Chondrocyte (in vitro differentiated cells): ENCODE results near the gene DCPS. TPM values are rescaled to one million over a fixed set of nuclear protein-coding genes. Genes with fewer than 3 reads are reported as not detected.

Source experiments
- DNase-seq: peaks from one replicate; pipeline ENCODE4 v3.0.0; 2021; ENCODE audit warnings: mixed read lengths, low spot score
- H3K27ac Mint-ChIP-seq: one replicate; pipeline ENCODE4 v1.8.0; 2021; ENCODE audit warnings: mild to moderate bottlenecking, moderate library complexity, mixed read lengths; ENCODE audit not compliant: unreplicated experiment
- H3K27me3 Mint-ChIP-seq: 2 replicates; pipeline ENCODE4 v1.8.0; 2021; ENCODE audit warnings: low read depth, mixed read lengths
- H3K36me3 Mint-ChIP-seq: 2 replicates; pipeline ENCODE4 v1.8.0; 2021; ENCODE audit warnings: low read depth, mixed read lengths
- H3K4me1 Mint-ChIP-seq: 2 replicates; pipeline ENCODE4 v1.8.0; 2021; ENCODE audit warnings: low read depth, mild to moderate bottlenecking, mixed read lengths
- H3K4me3 Mint-ChIP-seq: one replicate; pipeline ENCODE4 v1.8.0; 2021; ENCODE audit warnings: mild to moderate bottlenecking, moderate library complexity, mixed read lengths; ENCODE audit not compliant: unreplicated experiment
- H3K9me3 Mint-ChIP-seq: 2 replicates; pipeline ENCODE4 v1.8.0; 2021; ENCODE audit warnings: low read depth, mixed read lengths
- total RNA-seq: library from RNA; stranded (reverse); gene quantifications from 3 replicates; pipeline ENCODE4 v1.2.1, GENCODE V29; 2021
- TF ChIP-seq, protein P1 (sequence below): fragments of 200-600 bp; sonication (generic); IDR thresholded peaks from 2 replicates; pipeline ENCODE4 v1.5.0; 2021; ENCODE audit warnings: antibody characterized with exemption, mild to moderate bottlenecking, moderate library complexity

DCPS gene
- total RNA-seq, 1 donor from 2014 or later: 12.4 TPM

DNA sequence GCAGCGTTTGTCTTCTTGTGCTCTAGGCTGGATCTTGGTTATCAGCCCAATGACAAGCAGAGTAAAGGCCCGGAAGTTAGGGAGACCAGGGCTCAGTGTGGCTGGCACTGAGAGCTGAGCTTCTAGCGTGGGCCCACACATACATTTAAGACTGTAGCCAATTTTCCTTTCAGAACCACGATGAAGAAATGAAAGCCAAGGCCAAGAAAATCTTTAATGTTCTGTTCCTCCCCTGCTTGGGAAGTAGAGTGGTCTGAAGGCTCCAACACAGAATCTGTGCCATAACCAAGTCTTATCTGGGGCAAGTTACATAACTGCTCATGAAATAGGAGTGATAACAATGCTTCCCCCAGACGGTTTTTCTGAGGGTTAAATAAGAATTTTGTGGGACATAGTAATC lies 47.0 kb downstream of the DCPS start:
- H3K27ac Mint-ChIP-seq: no peak overlapping the region
- TF ChIP-seq, protein P1, sequence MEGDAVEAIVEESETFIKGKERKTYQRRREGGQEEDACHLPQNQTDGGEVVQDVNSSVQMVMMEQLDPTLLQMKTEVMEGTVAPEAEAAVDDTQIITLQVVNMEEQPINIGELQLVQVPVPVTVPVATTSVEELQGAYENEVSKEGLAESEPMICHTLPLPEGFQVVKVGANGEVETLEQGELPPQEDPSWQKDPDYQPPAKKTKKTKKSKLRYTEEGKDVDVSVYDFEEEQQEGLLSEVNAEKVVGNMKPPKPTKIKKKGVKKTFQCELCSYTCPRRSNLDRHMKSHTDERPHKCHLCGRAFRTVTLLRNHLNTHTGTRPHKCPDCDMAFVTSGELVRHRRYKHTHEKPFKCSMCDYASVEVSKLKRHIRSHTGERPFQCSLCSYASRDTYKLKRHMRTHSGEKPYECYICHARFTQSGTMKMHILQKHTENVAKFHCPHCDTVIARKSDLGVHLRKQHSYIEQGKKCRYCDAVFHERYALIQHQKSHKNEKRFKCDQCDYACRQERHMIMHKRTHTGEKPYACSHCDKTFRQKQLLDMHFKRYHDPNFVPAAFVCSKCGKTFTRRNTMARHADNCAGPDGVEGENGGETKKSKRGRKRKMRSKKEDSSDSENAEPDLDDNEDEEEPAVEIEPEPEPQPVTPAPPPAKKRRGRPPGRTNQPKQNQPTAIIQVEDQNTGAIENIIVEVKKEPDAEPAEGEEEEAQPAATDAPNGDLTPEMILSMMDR: no peak
- H3K4me3 Mint-ChIP-seq: no peak overlapping the region
- no peaks in the 10 kb centered on the region for H3K27me3 Mint-ChIP-seq
- H3K9me3 Mint-ChIP-seq: no peaks in the 10 kb centered on the region
- H3K36me3 Mint-ChIP-seq: no peaks in the 10 kb centered on the region
- no peak for DNase-seq
- H3K4me1 Mint-ChIP-seq: peaks cover 69% of the 10 kb centered on the region

DNA sequence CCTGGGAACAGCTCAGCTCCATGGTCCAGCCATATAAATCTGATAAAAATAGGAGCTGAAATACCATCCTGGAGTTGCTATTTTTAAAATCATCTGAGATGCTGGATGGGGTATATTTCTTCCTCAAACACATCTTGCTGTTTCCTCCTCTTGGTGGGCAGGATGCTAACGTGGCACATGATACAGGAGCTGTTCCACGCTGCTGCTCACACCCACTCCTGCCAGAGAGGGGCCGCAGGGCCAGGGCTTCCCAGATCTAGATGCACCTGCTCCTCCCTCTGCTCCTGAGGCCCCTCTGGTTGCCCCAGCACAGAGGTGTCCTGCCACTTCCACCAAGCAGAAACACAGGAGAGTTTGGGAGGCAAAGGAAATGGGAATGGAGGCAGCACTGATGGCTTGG lies 48.3 kb downstream of the DCPS start:
- Mint-ChIP-seq H3K4me1 (peaks cover 72% of the 10 kb centered on the region), H3K36me3 (no peaks in the 10 kb centered on the region), H3K27ac (no peak overlapping the region), H3K9me3 (no peaks in the 10 kb centered on the region), H3K27me3 (no peaks in the 10 kb centered on the region), H3K4me3 (no peak overlapping the region)
- peak; percentile 63 for DNase-seq
- TF ChIP-seq, protein P1: no peak

DNA sequence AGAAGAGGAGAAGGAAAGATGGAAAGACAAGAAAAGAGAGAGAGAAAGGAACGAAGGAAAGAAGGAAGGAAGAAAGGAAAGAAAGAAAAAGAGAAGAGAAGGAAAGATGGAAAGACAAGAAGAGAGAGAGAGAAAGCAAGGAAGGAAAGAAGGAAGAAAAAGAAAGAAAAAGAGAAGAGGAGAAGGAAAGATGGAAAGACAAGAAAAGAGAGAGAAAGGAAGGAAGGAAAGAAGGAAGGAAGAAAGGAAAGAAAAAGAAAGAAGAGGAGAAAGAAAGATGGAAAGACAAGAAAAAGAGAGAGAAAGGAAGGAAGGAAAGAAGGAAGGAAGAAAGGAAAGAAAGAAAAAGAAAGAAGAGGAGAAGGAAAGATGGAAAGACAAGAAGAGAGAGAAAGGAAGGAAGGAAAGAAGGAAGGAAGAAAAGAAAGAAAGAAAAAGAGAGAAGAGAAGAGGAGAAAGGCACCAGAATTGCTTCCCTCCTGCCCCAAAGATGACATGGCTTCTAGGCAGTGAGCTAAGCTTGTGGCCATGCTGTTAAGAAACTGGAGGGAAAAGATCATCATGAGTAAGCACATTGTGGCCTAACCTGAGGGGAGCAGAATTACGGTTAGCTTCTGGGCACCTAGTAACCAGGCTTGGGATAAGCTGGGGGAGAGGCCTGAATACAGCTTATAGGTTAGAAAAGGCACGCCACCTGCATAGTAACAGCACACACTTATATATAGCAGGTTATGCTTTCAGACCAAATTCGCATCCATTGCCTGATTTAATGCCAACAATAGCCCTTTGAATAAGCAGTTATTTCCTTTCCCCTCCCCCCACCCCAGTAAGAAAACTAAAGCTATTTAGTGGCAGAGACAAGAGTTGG lies 49.3 kb downstream of the DCPS start:
- H3K27ac Mint-ChIP-seq: peak overlapping the region; percentile 89
- no peaks in the 10 kb centered on the region for H3K27me3 Mint-ChIP-seq
- no peaks in the 10 kb centered on the region for H3K9me3 Mint-ChIP-seq
- DNase-seq: no peak
- TF ChIP-seq, protein P1: no peak
- H3K36me3 Mint-ChIP-seq: no peaks in the 10 kb centered on the region
- peaks cover 74% of the 10 kb centered on the region for H3K4me1 Mint-ChIP-seq
- peak overlapping the region; percentile 5 for H3K4me3 Mint-ChIP-seq

DNA sequence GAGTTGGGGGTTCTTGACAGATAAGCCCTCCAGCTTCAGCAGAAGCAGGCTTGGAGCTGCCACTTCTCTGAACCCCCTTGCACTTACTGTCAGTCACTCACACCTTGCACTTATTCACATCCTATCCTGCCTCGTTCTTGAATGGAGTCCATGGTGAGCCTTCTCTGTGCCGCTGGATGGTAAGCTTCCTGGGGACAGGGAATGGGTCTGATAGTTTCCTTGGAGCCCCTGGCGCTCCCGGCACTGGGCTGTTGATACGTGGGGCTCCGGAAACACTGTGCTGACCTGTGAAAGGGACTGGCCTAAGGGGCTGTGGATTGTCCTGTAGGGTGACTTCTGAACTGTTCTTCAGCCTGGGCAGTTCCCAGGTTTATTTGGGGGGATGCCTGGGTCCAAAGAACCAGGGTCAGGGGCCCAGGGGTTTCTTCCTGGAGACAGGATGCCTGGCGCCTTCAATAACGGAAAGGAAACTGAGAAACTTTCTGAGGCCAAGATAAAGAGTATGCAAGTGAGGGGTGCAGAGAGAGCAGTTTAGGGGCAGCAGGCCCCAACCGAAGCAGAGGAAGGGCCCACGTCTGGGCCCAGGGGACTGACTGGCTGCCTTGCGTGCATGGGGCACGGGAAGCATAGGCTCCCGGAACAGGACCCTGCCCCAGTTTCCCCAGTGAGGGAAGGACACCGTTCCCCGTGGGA lies 50.9 kb downstream of the DCPS start:
- TF ChIP-seq, protein P1: no peak
- DNase-seq: peak; percentile 58
- no peaks in the 10 kb centered on the region for H3K9me3 Mint-ChIP-seq
- peak overlapping the region; percentile 86 for H3K4me3 Mint-ChIP-seq
- H3K27me3 Mint-ChIP-seq: no peaks in the 10 kb centered on the region
- peaks cover 75% of the 10 kb centered on the region for H3K4me1 Mint-ChIP-seq
- H3K27ac Mint-ChIP-seq: peak overlapping the region; percentile 66
- H3K36me3 Mint-ChIP-seq: no peaks in the 10 kb centered on the region

DNA sequence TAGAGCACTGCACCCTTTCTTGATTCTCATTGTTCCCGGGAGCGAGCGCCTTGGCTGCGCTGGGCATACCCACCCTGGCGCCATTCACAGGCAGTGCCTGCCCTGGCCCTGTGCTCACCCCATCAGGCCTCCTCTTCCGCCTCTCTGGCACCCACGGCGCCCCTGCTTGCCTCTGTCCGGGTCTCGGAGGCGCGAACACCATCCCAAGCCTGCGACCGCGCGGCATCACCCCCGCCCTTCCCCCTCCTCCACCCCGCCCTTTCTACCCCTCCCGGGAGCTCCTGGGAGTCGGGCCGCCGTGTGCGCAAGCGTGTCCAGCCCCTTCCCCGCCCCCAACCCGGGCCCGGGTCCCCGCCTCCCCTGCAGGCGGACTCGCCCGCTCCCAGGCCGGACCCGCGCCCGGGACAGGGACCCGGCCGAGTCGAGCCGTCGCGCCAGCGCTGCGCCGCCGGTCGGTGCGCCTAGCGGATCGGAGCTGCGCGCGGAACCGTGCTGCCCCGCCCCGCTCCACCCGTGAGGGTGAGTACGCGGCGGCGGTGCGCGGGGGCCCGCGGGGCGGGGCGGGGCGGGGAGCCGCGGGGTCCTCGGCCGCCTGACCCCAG lies 51.6 kb downstream of the DCPS start, which contains the start of gene ST3GAL4:
Gene ST3GAL4, plus strand, starts transcription at position 363 of the 602 bp plus-strand sequence. CDS start 50,470 bp downstream, outside the sequence.
- DNase-seq: peak; percentile 90
- H3K4me3 Mint-ChIP-seq: peak within 1 kb of the TSS; percentile 86
- H3K36me3 Mint-ChIP-seq: no peaks in the 10 kb centered on the region
- H3K27ac Mint-ChIP-seq: peak within 1 kb of the TSS; percentile 89
- H3K9me3 Mint-ChIP-seq: no peaks in the 10 kb centered on the region
- H3K4me1 Mint-ChIP-seq: peaks cover 81% of the 10 kb centered on the region
- TF ChIP-seq, protein P1: no peak
- no peaks in the 10 kb centered on the region for H3K27me3 Mint-ChIP-seq
